Measurements from ENCODE around the gene VIPR2.
"Not testable (repeated sequence)": the region's sequence is repeated elsewhere in the genome, so short reads cannot be mapped to it uniquely, and the experiment has no call there.

Gene VIPR2, protein sequence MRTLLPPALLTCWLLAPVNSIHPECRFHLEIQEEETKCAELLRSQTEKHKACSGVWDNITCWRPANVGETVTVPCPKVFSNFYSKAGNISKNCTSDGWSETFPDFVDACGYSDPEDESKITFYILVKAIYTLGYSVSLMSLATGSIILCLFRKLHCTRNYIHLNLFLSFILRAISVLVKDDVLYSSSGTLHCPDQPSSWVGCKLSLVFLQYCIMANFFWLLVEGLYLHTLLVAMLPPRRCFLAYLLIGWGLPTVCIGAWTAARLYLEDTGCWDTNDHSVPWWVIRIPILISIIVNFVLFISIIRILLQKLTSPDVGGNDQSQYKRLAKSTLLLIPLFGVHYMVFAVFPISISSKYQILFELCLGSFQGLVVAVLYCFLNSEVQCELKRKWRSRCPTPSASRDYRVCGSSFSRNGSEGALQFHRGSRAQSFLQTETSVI

DNA sequence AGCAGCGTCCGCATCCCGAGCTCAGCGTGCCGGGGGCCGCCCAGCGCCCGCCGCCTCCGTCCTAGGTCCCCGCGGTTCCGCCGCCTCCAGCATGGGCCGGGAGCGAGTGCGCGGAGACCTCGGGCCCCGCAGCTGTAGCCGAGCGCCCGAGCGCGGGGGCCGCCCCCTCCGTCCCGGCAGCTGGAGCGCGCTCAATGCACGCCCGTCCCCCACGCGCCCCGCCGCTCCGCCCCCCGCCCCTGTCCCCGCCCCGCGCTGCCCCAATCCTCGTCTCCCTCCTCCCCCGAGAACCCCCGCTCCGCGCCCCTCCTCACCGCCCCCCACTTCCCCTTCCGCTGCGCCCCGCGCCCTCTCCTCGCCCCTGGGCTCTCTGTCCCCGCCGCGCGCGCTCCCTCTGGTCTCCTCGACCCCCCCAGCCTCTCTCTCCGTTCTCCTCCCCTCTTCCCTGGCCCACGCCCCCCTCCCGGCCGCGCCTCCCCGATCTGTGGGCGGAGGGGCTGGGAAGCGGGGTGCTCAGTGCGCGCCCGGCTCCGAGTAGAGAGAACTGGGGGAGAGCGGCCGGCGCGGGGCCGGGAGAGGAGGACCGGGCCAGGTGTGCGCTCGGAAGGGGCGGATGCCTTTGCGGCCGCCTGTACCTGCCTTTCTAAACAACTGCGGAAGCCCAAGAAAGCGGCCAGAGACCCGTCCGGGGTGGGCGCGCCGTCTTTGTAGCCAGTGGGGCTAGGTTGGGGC is at the start of gene VIPR2:
Gene VIPR2 (minus strand): TSS at position 110 of the 732 bp plus-strand sequence. CDS start 96 bp downstream, at position 14.
- DNase-seq (ENCODE audit: extremely low read depth in 1 of 2, low read depth in 1 of 2): no peak

DNA sequence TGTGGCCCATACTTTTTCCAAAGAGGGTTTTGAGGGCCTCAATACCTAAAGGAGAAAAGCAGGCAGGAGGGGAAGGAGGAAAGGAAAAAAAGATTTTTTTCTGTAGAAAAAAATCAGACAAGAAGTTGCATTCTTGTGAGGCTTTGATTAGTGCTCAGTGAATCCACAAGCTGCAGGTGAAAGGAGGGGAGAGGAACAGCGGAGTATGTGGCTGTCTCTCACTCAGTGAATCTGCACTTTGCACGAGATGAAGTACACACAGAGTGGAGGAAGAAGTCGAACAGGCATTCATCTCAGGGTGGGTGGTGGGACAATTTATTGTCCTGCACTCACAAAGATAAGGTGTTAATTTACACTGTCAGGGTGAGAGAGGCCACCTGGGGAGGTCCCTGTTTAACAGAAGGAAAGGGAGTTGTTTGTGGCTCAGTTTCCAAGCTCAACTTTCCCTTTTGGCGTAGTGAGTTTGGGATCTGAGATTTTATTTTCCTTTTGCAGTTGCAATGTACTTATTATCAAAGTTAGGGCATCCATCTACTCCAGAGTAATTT is 49.0 kb upstream of the VIPR2 start:
- DNase-seq (ENCODE audit: extremely low read depth in 1 of 2, low read depth in 1 of 2): no peak

DNA sequence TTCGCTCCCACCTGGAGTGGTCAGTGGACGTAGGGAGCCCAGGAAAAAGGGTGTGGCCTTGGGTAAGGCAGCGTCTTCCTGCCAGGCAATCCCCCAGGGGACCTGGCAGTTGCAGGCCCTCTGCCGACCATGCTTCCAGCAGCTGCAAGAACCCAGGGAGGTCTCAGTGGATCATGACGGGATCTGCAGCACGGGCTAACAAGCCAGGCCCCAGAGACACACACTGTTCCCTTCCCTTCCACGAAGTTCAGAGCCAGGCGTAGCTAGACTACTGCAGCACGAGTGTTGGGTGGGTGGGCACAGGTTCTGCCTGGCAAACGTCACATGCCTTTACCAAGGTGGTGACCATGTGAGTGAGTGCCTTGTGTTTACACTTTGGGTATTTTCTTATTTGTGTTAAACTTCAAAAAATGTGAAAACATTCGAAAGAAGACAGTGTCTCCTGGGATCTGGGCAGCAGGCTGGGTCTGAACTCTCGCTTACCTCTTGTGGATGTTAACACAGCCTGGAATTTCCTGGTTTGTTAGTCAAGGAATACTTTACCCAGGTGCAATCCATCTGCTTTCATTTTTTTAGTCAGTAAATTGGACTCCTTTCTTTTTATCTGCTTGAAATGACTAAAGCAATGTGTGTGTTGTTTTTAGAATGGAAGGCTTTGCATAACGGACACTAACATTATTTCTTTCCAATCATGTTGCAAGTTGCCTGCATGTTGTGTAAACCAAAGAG is 48.2 kb upstream of the VIPR2 start:
- DNase-seq (ENCODE audit: extremely low read depth in 1 of 2, low read depth in 1 of 2): no peak

DNA sequence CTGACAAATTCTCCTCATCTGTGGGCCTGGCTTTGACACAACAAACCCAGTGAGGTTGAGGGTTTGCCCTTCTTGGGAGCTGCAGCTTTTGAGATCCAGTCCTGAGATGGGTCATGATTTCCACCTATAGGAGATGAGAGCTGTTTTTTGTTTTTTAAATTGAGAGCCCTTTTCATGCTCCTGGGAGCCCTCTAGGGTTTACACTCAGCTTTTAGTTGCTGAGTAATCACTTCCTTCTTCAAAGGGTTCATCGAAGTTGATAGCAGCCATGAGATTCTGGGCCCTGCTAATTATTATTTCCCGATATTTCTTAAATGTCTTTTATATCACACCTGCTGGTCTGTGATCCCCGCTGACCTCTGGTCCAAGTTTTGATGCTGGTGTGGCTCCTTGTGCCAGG is 47.3 kb upstream of the VIPR2 start:
- DNase-seq (ENCODE audit: extremely low read depth in 1 of 2, low read depth in 1 of 2): no peak

DNA sequence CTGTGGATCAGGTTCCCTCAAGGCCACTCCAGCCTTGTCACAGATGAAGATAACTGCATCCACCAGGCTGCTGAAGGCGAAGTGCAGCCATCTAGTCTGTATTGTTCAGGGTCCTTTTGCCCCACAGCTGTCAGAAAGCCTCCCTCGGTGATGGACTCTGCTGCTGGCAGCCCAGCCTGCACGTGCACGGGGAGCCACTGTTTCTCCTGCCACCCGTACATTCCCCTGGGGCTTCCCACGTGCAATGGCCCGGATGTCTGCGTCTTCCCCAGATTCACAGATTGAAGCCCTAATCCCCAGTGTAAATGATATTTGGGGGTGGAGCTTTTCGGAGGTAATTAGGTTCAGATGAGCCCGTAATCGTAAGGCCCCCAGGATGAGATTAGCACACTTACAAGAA is 46.6 kb upstream of the VIPR2 start:
- no peak for DNase-seq (ENCODE audit: extremely low read depth in 1 of 2, low read depth in 1 of 2)

DNA sequence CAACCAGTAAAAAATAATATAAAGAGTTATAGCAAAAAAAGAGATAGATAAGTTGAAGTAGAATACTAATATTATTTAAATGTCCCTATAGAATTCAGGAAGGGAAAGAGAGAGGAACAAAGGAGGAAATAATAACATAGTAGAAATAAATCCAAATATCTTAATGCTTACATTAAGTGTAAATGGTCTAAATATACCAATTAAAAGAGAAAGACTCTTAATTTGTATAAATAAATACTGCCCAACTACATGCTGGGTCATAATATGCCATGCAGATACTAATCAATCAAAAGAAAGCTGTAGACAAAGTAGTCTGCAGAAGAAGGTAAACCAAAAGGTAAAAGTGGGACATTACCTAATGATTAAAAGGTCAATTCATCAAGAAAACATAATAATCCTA is 43.3 kb upstream of the VIPR2 start:
- DNase-seq (ENCODE audit: extremely low read depth in 1 of 2, low read depth in 1 of 2): no peak

DNA sequence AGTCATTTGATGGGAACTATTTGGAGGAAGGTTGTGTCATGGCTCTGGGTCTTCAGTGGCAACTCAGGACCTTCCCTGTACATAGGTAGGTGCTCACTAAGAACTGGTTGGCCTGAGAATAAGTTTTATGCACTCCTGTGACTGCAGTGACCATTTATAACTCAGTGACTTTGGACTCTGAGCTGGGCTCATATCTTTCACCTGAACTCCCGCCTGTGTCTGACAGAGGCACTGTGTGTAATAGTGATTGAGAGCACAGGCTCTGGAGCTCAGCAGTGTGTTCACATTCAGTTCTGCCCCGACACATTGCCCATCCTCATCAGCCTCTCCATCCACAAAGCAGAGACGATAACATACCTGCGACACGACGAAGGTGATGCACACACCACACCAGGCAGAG is 34.6 kb upstream of the VIPR2 start:
- no peak for DNase-seq (ENCODE audit: extremely low read depth in 1 of 2, low read depth in 1 of 2)

DNA sequence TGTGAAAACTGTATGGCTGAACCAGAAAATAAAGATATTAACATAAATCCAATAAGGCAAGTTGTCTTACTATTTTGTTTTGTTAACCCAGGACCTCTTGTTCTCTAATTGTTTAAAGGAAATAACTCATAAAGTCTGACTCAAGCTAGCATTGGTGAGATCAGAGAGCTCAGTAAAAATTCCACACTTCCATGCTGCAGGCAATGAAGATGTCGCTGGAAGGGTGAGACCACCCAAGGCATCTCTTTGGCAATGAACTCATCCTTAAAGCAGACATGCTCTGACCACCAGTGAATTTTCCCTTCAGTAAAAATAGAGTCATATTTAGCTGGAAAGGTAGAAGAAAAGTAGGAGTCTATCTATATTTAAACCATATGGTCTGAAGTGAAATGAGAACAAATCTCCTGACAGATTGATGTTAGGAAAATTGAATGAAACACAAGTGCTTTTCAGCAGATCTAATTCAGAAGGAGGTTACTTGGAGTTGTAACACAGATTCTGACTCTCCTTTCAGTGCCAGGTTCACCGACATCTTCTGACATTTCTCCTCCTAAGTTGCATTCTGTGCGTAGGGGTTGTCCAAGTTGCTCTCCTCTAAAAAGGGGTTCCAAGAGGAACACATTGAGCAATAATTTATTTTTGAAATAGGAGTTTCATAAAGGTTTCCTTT is 32.8 kb upstream of the VIPR2 start:
- DNase-seq (ENCODE audit: extremely low read depth in 1 of 2, low read depth in 1 of 2): no peak

DNA sequence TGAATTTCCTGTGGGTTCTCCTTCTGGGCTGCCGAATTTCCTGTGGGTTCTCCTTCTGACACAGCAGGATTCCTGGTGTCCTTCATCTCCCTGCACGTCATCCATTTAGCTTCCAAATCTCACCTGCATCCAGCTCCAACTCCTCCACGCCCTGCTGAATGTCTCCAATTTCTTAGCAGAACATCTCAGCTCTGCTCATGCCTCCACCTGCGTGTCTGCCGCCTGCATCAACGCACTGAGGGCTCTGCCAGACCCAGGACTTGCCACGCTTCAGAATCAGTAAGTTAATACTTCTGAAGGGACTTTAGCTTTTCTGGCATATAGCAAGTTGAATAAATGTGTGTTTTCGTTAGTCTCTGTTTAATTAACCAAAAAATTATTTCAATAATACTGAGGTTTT is 31.1 kb upstream of the VIPR2 start:
- DNase-seq (ENCODE audit: extremely low read depth in 1 of 2, low read depth in 1 of 2): no peak

DNA sequence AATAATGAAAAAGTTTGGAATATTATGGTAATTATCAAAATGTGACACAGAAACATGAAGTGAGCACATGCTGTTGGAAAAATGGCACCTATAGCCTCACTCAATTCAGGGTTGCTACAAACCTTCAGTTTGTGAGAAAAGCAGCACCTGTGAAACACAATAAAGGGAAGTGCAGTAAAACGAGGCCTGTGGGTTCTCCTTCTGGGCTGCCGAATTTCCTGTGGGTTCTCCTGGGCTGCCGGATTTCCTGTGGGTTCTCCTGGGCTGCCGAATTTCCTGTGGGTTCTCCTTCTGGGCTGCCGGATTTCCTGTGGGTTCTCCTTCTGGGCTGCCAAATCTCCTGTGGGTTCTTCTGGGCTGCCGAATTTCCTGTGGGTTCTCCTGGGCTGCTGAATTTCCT is 30.4 kb upstream of the VIPR2 start:
- DNase-seq (ENCODE audit: extremely low read depth in 1 of 2, low read depth in 1 of 2): not testable (repeated sequence)

DNA sequence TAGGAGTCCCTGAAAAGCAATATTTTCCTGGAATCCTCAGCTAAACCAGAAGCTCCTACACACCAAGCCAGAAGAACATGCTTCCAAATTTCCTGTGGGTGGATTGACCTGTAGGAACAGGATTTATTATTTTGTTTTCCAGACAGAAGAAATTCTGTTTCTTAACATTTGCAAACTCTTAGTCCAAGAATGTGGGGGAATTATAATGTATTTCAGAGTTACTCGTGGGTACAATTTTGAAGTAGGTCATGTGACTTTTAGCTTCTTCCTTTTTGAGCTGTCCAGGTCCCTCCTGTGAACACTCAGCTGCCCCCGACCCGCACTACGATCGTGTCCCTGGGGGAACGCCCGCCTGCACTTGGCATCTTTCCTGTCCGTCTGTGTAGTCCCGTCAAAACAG is 27.7 kb upstream of the VIPR2 start:
- no peak for DNase-seq (ENCODE audit: extremely low read depth in 1 of 2, low read depth in 1 of 2)

DNA sequence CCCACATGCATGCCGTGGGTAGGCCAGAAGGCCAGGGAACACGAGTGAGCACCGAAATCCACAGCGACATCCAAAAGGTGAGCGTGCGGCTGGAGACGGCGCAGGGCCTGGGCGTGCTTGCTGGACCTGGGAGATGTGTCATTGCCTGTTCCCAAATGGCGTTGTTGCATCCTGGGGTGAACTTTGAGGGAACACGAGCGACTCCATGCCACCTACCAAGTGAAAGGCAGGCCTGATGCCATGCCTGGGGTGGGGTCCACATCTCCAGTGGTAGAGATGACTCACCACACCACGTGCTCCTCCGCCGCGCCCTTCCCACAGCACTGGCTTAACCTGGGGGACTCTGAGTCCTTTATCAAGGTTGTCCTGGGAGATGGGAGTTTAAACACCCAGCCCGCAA is 24.7 kb upstream of the VIPR2 start:
- no peak for DNase-seq (ENCODE audit: extremely low read depth in 1 of 2, low read depth in 1 of 2)

DNA sequence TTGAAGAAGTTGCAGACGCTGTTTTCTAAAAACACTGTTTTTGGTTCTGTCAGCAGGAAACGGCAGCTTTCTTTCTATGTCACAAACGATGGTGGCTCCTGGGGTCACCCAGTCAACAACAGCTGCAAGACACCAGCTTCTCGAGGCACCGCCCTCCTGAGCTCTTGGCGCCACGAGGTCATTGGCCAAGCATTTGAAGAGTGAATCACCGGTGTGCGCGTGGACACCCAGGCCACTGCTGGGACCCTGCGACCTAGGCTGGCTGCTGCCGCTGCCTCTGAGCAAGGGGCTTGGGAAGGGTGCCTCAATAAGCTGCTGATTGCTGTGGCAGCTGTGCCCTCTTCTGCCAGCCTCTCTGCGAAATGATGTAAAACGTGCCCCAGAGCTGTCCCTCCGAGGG is 22.5 kb upstream of the VIPR2 start:
- no peak for DNase-seq (ENCODE audit: extremely low read depth in 1 of 2, low read depth in 1 of 2)

DNA sequence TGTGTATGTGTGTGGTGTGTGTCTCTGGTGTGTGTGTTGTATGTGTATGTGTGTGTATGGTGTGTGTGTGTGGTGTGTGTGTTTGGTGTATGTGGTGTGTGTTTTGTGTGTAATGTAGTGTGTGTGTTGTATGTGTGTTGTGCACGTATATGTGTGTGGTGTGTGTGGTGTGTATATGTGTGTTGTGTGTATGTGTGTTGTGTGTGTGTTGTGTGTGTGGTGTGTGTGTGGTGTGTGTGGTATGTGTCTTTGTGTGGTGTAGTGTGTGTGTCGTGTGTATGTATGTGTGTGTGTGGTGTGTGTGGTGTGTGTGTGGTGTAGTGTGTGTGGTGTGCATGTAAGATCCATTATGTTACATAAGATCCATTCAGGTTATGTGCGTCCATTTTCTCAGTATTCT is 21.9 kb upstream of the VIPR2 start:
- no peak for DNase-seq (ENCODE audit: extremely low read depth in 1 of 2, low read depth in 1 of 2)

DNA sequence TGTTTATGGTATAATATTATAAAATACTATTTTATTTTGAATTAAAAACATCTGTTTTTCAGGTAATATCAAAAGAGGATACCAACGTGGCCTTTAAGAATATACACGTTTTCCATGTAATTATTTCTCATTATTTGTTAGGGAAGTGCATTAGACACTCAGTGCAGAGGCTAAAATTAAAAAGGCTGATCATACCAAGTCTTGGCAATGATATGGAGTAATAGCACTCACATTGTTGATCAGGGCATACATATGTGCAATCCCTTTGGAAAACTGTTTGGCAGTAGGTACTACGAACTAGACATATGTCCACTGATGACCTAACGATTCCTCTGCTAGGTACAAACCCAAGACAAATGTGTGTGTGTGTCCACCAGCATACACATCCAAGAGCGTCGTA is 20.7 kb upstream of the VIPR2 start:
- no peak for DNase-seq (ENCODE audit: extremely low read depth in 1 of 2, low read depth in 1 of 2)

DNA sequence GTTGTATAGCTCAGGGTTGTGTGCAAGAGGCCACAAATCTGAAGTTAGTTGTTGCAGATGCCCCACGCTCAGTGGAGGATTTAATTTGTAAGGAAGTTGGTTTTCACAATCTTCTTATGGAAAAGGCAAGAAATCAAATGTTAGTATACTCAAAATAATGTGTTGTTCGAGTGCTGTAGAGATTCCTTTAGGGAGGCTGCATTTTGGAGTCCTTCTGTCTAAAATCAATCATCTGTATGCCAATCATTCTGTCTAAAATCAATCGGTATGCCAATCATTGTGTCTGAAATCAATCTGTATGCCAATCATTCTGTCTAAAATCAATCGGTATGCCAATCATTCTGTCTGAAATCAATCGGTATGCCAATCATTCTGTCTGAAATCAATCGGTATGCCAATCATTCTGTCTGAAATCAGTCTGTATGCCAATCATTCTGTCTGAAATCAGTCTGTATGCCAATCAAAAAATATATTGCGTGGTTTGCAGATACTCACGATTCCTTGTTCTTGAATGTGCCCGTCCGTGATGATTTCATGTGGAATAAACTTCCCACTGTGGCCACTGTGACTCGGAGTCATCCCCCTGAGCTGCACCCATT is 19.1 kb upstream of the VIPR2 start:
- not testable (repeated sequence) for DNase-seq (ENCODE audit: extremely low read depth in 1 of 2, low read depth in 1 of 2)

DNA sequence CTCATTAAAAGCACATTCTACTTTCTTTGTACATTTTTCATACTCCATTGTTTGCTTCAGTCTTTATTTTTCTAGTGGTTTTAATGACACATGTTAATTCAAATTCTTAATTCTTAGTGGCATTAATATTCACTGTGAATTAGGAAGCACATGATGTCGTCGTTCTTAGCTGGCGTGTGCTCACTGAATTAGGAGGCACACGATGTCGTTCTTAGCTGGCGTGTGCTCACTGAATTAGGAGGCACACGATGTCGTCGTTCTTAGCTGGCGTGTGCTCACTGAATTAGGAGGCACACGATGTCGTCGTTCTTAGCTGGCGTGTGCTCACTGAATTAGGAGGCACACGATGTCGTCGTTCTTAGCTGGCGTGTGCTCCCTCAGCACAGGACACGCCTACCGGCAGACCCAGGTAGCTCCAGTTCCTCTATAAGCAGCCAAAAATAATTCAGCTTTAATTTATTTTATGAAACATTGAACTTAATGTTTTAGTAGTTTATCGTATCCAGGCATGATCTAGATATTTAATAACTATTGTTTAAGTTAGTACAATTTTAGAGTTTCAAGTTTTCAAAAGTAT is 17.5 kb upstream of the VIPR2 start:
- not testable (repeated sequence) for DNase-seq (ENCODE audit: extremely low read depth in 1 of 2, low read depth in 1 of 2)

DNA sequence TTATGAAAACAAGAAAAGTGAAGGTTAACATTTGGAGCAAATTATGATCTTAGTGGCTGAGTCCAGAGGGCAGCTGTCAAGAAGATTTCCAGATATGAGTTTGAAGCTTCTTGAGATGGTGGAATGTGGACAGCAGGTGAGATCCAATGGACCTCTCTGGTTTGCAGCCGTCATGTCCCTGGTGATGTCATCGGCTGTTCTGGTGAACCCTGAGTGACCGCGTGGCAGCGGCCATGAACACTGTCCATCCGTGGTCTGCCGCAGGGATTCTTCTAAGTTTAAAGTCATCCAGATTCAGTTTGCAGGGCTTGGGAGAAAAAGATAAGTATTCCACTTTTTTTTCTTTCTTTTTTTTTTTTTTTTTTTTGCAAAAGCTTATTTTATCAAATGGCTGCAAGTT is 15.8 kb upstream of the VIPR2 start:
- no peak for DNase-seq (ENCODE audit: extremely low read depth in 1 of 2, low read depth in 1 of 2)

DNA sequence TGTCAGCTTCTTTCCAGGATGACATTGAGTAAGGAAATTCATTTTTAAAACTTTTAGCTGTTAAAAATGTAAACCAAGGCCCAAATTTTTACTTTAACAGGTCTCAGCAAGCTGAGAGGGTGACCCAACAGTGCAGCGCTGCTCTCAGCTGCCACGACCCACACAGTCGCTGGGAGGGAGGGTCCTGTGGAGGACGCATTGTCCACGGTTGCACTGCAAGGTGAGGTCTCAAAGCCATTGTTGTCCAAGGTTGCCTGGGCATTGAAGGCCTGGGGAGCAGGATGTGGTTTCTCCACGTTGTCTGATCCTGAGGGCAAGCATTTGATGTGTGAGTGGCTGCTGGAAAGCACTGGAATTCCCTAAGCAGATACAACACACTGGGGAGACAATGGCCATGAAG is 15.1 kb upstream of the VIPR2 start:
- DNase-seq (ENCODE audit: extremely low read depth in 1 of 2, low read depth in 1 of 2): no peak

DNA sequence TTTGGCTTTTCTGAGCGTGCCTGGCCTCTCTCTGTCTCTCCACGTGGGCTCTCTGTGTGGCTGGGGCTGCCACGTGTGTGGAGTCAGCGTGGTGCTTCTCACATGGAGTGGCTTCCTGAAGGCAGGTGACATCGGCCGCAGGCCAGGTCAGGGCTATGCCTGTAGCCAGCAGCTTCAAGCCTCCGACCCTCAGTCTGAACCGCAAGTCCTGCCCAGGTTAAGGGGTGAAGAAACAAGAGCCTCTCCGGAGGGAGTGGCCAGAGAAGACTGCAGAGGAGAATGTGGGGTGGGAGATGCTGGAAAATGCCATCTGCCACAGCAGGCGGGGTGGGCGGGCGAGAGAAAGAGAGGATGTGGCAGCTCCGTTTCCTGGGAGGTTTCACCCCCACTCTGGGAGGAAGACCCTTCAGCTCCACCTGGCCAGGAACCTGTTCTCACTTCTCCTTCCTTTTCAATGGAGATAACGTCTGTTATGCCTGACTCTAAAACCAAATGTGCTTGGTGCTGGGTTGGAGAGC is 14.3 kb upstream of the VIPR2 start:
- no peak for DNase-seq (ENCODE audit: extremely low read depth in 1 of 2, low read depth in 1 of 2)
